Stimulated activated CD8-positive, alpha-beta memory T cell treated with anti-CD3 and anti-CD28 coated beads, Interleukin-15, amount 100 ng/mL, for 4 hours (primary cell): Measurements from ENCODE around the gene MYO1H.
"Not testable (repeated sequence)": the region's sequence is repeated elsewhere in the genome, so short reads cannot be mapped to it uniquely, and the experiment has no call there.

Source experiments
- DNase-seq, 2 donors: peaks; one replicate each; pipeline ENCODE4 v3.0.0-alpha.2; 2020; ENCODE audit warnings: low read depth in 2 of 2

The MYO1H gene

DNA sequence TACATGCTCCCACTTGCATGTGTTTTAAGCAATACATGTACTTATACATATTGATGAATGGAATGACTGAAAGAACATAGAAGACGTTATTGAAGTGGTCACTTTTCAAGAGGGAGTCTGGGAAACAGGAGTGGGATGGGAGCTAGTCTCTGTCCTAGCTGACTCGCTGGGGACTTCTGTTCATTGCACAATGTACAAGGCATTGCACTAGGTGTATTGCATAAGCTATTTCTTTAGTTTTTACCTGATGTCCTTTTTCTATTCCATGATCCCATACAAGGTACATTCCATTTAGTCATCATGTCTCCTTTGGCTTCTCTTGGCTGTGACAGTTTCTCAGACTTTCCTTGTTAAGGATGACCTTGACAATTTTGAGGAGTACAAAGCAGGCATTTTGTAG lies 4.0 kb upstream of the MYO1H start:
- no peak for DNase-seq

GRCh38 chr12:109345428-109345827 lies 2.3 kb upstream of the MYO1H start:
- no peak for DNase-seq

DNA sequence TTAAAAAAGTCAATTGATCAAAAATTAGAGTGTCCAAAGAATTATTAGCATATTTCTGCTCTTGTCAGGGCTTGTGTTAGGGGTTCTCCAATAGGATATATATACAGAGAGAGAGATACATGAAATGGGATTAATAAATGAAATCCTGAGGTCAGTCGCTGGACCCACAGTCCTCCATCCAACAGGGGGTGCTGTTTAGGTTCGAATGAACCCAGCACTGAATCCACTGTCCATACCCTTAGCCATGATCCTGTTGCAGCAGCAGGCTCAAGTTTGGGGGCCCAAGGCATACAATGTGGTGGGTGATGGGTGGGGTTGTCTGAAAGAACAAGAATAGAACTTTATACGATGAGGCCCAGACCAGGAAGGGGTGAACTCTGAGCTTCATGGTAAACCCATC lies 780 bp upstream of the MYO1H start:
- DNase-seq = no peak

DNA sequence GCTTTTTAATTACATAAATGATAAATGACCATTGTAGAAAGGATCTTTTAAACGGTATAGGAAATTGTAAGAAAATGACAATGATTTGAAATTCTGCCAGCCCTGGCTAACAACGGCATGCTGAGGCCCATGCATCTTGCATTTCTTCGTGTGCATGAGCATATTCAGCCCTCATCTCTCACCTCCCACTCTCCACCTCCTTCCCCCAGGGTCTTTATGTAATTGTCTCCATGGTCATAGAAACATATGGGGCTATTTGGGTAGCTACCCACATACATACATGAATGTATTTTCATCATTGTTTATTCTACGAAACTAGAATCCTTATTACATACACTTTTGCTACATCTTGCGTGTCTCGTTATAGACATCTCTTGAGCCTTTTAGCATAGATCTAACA lies 4.5 kb downstream of the MYO1H start:
- DNase-seq = no peak

GRCh38 chr12:109356577-109356976 lies 8.9 kb downstream of the MYO1H start:
- no peak for DNase-seq

DNA sequence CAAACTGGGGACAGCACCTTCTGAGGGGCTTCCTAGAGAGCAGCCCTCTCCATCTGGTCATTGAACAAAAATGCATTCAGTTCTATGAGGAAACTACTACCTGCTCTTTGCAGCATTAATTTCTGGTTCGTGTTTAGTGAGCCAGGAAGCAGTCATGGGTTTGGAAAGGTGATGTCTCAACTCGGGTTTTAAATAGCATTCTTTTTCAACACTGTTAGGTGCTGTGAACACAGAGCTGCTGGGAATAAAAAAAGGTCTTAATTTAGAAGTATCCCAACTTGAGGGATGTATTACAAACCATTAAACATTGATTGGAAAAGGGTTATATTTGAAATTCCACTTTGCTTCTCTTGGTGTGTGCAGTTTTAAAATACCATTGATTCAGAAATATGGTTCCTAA lies 9.3 kb downstream of the MYO1H start:
- no peak for DNase-seq

DNA sequence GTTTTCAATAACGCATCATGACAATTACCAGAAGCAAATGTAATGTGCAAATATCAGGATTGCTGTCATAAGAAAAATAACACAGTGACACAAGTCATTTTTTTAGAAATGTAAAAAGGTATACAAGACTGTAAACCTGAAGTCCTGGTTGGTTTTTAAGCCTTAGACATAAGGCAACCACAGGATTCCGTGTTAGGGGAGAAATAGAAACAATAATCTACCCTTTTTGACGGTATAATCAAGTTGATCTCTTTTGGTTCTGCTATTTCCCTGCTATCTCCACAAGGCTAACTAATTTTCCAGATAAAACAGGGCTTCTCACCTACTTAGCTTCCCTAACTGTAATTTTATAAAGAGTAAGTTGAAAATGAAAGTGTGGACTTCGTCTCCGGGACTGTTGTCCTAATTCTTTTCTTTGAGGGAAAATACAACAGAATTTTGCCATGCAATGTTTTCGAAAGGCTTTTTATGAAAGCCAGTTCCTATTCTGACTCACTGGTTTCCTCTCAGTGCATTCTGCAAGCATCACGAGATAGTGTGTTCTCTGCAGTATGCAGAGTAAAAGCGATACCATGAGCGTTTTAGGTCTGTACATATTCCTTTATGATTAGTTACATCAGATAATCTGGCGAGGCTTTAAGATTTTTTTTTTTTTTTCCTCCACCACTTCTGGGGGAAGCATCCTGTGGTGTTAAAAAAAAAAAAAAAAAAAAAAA lies 10.6 kb downstream of the MYO1H start:
- DNase-seq = no peak

- no peak for DNase-seq
These were observed 11.5 kb downstream of the MYO1H start for GRCh38 chr12:109359131-109359690.

- no peak for DNase-seq
These were observed 22.1 kb downstream of the MYO1H start for GRCh38 chr12:109369831-109370230.

DNA sequence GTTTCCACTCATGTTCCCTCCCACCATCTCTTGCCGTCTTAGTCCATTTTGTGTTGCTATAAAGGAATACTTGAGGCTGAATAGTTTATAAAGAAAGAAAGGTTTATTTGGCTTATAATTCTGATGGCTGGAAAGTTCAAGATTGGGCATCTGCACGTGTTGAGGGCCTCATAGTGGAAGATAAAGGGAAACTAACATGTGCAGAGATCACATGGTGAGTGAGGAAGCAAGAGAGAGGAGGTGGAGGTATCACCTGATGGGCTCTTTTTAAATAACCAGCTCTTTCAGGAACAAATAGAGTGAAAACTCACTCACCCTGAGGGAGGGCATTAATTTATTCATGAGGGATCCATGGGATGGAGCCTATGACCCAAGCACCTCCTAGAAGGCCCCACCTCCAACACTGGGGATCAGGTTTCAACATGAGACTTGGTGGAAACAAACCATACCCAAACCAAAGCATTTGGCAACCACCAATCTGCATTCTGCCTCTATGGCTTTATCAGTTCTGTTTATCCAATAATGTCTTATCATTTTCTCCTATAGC lies 29.5 kb downstream of the MYO1H start:
- DNase-seq = no peak

GRCh38 chr12:109378569-109378968 lies 30.9 kb downstream of the MYO1H start:
- no peak for DNase-seq

DNA sequence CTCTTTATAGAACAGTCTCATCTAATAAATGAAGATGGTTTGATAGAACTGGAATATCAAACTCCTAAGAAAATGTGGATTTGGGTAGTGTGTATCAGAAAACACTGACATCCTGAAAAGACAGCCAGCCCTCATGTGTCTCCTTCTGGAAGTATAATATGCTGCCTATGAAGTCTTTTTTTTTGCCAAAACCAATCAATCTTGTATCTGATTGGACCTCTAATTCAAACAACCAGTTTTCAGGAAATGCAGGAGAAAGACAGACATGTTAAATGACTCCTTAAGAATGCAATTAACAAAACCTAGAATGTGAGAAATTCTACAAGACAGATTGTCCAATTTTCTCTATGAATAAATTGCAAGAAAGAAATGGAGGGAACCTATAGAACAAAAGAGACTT lies 34.3 kb downstream of the MYO1H start:
- no peak for DNase-seq

- DNase-seq = no peak
These were observed 35.5 kb downstream of the MYO1H start for GRCh38 chr12:109383240-109383639.

GRCh38 chr12:109385339-109386058 lies 37.8 kb downstream of the MYO1H start:
- DNase-seq = no peak

- no peak for DNase-seq
These were observed 38.3 kb downstream of the MYO1H start for GRCh38 chr12:109386059-109386433.

DNA sequence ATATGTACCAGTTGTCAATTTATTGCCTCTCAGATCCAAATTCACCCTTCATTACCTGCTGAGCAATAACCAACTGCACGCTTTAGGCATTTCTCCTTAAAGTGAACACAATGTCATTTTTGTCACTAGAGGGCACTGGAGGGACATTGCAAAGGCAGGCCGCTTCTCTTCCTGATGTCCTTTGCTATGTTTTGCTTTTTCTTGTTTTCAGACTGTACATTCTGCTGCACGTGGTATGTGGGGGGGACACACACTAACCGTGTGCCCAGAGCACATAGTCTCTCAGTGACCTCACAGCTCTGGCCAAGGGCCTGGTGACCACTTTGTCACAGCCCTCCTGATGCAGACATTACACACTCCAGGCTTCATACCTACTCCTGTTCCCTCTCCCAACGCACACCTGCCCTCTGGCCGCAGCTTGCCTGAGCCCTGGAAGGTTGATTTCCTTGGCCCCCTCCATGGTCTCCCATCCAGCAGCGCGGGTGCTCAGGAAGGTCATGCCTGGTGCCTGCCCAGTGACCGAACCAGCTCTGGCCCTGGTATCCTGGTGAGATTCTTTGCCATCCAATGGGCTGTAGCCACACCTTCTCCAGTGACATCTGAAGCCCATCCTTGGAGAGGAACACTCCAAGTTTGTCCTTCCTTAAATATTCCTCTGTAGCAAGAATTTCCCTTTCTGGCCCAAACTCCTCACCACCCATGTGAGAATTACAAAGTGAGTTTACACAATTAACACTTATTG lies 39.9 kb downstream of the MYO1H start:
- no peak for DNase-seq

DNA sequence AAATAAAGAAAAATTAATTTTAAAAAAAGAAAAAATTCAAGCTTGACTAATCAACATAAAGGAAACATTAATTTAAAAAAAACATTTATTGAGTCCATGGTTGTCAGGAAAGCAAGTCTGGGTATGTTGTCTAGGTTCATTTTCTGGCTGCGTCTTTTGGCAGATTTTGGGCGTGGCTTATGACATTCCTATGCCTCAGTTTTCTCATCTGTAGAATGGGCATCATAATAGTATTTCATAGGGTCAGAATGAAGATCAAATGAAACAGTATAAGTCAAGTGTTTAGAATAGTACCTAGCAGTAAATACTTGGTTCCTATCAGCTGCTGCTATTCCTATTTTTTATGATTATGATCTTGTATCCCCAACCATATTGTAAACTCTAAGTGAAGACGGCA lies 40.5 kb downstream of the MYO1H start:
- DNase-seq = no peak

- no peak for DNase-seq
These were observed 41.4 kb downstream of the MYO1H start for GRCh38 chr12:109389146-109389545.

DNA sequence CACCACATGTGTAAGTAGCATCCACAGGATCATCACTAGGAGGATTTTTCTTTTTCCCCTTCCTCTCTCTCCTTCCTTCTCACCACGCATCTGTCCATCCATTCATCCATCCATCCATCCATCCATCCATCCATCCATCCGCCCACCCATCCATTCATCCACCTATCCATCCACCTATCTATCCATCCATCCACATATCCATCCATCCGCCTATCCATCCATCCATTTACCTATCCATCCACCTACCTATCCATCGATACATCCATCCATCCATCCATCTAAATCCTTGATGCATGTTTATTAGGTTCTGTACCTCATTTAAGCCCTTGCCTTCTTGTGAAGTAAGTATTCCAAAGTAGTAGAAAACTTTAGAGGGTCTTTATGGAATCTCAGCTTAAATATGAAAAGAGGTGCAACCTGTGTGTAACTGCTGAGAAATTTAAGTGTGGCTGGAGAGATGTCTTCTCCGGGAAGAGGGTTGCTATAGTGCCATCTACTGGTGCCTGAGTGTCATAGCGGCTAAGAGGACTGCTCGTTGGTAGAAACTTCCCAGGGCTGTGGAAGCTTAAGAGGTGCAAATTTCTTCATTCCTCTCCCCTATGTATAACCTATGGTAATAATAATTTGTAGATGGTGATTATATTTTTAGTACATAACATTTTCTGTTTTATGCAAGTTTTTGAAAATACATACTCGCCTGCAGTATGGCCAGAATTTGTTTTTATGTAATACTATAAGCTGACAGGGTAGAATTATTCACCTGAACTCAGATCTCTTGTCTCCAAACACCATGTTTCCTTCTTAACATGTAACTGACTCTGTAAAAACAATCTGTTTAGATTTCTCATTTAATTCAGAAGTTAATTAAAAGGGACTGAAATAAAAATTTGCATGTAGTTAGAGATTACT lies 46.0 kb downstream of the MYO1H start:
- no peak for DNase-seq

DNA sequence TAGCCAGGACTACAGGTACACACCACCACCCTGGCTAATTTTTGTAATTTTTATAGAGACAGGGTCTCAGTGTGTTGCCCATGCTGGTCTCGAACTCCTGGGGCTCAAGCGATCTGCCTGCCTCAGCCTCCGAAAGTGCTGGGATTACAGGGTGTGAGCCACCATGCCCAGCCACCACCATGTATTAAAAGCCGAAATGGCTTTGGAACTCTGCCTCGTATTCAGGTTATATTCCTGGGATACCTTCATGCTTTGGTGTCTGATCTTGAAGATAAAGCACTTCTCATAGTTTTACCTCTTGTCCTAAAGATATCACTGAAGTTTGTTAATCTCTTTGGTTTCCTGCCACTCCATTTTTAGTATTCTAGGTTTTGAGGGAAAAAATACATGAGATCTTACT lies 47.2 kb downstream of the MYO1H start:
- no peak for DNase-seq

GRCh38 chr12:109404841-109405240 lies 57.1 kb downstream of the MYO1H start:
- not testable (repeated sequence) for DNase-seq
